Measurements from ENCODE around the gene GSG1L. TPM values are rescaled to one million over a fixed set of nuclear protein-coding genes. Genes with fewer than 3 reads are reported as not detected.

The GSG1L gene
- total and polyA plus RNA-seq, 12 donors = 0.11 TPM; not detected in 11

- Histone ChIP-seq H3K4me1 (replicated peaks in 1 of 2) (no peaks in the 10 kb centered on the region), H3K9me3 (replicated peaks in 1 of 3) (no peaks in the 10 kb centered on the region), H3K27ac (no peak overlapping the region), H3K4me3 (no peak overlapping the region), H3K27me3 (no peaks in the 10 kb centered on the region), H3K36me3 (replicated peaks in 1 of 2) (no peaks in the 10 kb centered on the region)
- intact Hi-C loops (cut with DNase I) = no loop called here
- TF ChIP-seq CTCF (IDR thresholded peaks at IDR 0.05) (no peak), POLR2A (IDR thresholded peaks at IDR 0.05) (no peak)
- no peak for DNase-seq
- WGBS, 4 donors = 71 to 87% (median 83%) methylated on average over 3 of the region's 3 CpGs
Observed at GRCh38 chr16:28014851-28015250, 48.7 kb downstream of the GSG1L start.

- Histone ChIP-seq H3K36me3 (replicated peaks in 1 of 2) (no peaks in the 10 kb centered on the region), H3K27me3 (no peaks in the 10 kb centered on the region), H3K4me1 (replicated peaks in 1 of 2) (no peaks in the 10 kb centered on the region), H3K9me3 (replicated peaks in 1 of 3) (no peaks in the 10 kb centered on the region), H3K4me3 (no peak overlapping the region), H3K27ac (no peak overlapping the region)
- 75 to 88% (median 85%) methylated on average over 2 of the region's 2 CpGs for whole genome bisulfite sequencing, 4 donors
- DNase-seq = no peak
- TF ChIP-seq POLR2A (IDR thresholded peaks at IDR 0.05) (no peak), CTCF (IDR thresholded peaks at IDR 0.05) (no peak)
- intact Hi-C loops (cut with DNase I) = no loop called here
Observed at GRCh38 chr16:28013878-28014277, 49.6 kb downstream of the GSG1L start.

GRCh38 chr16:28013392-28013791, 50.1 kb downstream of the GSG1L start:
- Histone ChIP-seq H3K4me3 (no peak overlapping the region), H3K9me3 (replicated peaks in 1 of 3) (no peaks in the 10 kb centered on the region), H3K27ac (no peak overlapping the region), H3K36me3 (replicated peaks in 1 of 2) (no peaks in the 10 kb centered on the region), H3K4me1 (replicated peaks in 1 of 2) (no peaks in the 10 kb centered on the region), H3K27me3 (no peaks in the 10 kb centered on the region)
- WGBS, 4 donors = 68 to 91% (median 75%) methylated on average over 6 of the region's 6 CpGs
- intact Hi-C loops (cut with DNase I) = no loop called here
- TF ChIP-seq POLR2A (IDR thresholded peaks at IDR 0.05) = no peak
- no peak for DNase-seq

GRCh38 chr16:28011971-28012445, 51.5 kb downstream of the GSG1L start:
- Histone ChIP-seq H3K27me3 (no peaks in the 10 kb centered on the region), H3K4me1 (replicated peaks in 1 of 2) (no peaks in the 10 kb centered on the region), H3K9me3 (replicated peaks in 1 of 3) (no peaks in the 10 kb centered on the region), H3K4me3 (no peak overlapping the region), H3K27ac (no peak overlapping the region), H3K36me3 (replicated peaks in 1 of 2) (no peaks in the 10 kb centered on the region)
- intact Hi-C loops (cut with DNase I) = no loop called here
- TF ChIP-seq POLR2A (IDR thresholded peaks at IDR 0.05) = no peak
- no peak for TF ChIP-seq CTCF (IDR thresholded peaks at IDR 0.05)
- peak in 4 of 7 donors; percentile 2 to 26 (median 14) for DNase-seq
- WGBS, 4 donors = 24 to 47% (median 30%) methylated on average over 6 to 7 of the region's 7 CpGs

- Histone ChIP-seq H3K27ac (no peak overlapping the region), H3K36me3 (replicated peaks in 1 of 2) (no peaks in the 10 kb centered on the region), H3K27me3 (no peaks in the 10 kb centered on the region), H3K4me1 (replicated peaks in 1 of 2) (no peaks in the 10 kb centered on the region), H3K4me3 (no peak overlapping the region), H3K9me3 (replicated peaks in 1 of 3) (no peaks in the 10 kb centered on the region)
- 83 to 87% (median 85%) methylated on average over 10 to 11 of the region's 11 CpGs for WGBS, 4 donors
- intact Hi-C loops (cut with DNase I) = no loop called here
- TF ChIP-seq POLR2A (IDR thresholded peaks at IDR 0.05) (no peak), CTCF (IDR thresholded peaks at IDR 0.05) (no peak)
- DNase-seq = no peak
Observed at GRCh38 chr16:28011223-28011622, 52.3 kb downstream of the GSG1L start.

All from adrenal gland (tissue), 12 donors.